ENCODE data around the gene CCDC159.
"Not testable (repeated sequence)": the region's sequence is repeated elsewhere in the genome, so short reads cannot be mapped to it uniquely, and the experiment has no call there.

Gene CCDC159

GRCh38 chr19:11370744-11371143 is 24.4 kb downstream of the CCDC159 start:
- DNase-seq: no peak

- DNase-seq: no peak
These were observed 27.0 kb downstream of the CCDC159 start for GRCh38 chr19:11373166-11373884.

GRCh38 chr19:11373885-11374432 is 27.6 kb downstream of the CCDC159 start:
- DNase-seq: no peak

- peak; percentile 96 for DNase-seq
These were observed 28.3 kb downstream of the CCDC159 start, which contains the start of gene SWSAP1 for GRCh38 chr19:11374433-11375142. TSS of gene SWSAP1 (plus strand) at chr19:11374666. CDS start at chr19:11374681, 15 bp downstream.

GRCh38 chr19:11375143-11375948 is 29.0 kb downstream of the CCDC159 start:
- DNase-seq: peak; percentile 77

- DNase-seq: no peak
These were observed 30.9 kb downstream of the CCDC159 start for GRCh38 chr19:11377237-11377636.

- no peak for DNase-seq
These were observed 31.4 kb downstream of the CCDC159 start for GRCh38 chr19:11377756-11378155.

GRCh38 chr19:11378319-11379189 is 32.2 kb downstream of the CCDC159 start:
- DNase-seq: peak; percentile 53

GRCh38 chr19:11379269-11379845 is 33.0 kb downstream of the CCDC159 start:
- not testable (repeated sequence) for DNase-seq

- DNase-seq: no peak
These were observed 33.6 kb downstream of the CCDC159 start for GRCh38 chr19:11379857-11380350.

GRCh38 chr19:11380653-11381537 is 34.6 kb downstream of the CCDC159 start:
- peak; percentile 96 for DNase-seq

GRCh38 chr19:11382898-11383705 is 36.8 kb downstream of the CCDC159 start:
- peak; percentile 78 for DNase-seq

GRCh38 chr19:11383706-11384048 is 37.4 kb downstream of the CCDC159 start:
- no peak for DNase-seq

GRCh38 chr19:11384778-11385129 is 38.4 kb downstream of the CCDC159 start:
- no peak for DNase-seq

- no peak for DNase-seq
These were observed 41.1 kb downstream of the CCDC159 start for GRCh38 chr19:11387162-11388034.

- DNase-seq: no peak
These were observed 44.0 kb downstream of the CCDC159 start for GRCh38 chr19:11390359-11390758.

GRCh38 chr19:11390933-11391680 is 44.8 kb downstream of the CCDC159 start:
- no peak for DNase-seq

GRCh38 chr19:11397089-11397610 is 50.8 kb downstream of the CCDC159 start:
- DNase-seq: no peak
